Epithelial cell of esophagus (primary cell): Measurements from ENCODE around the gene TRMU.

Experiments
- DNase-seq: peaks from one replicate; pipeline ENCODE4 v3.0.0; 2010; ENCODE audit warnings: low read depth
- H3K4me3 ChIP-seq: 2 replicates; pipeline ENCODE4 v1.5.1; 2011; ENCODE audit warnings: mild to moderate bottlenecking, low read length, control low read depth
- TF ChIP-seq, protein P1 (sequence below): IDR thresholded peaks from 2 replicates; pipeline ENCODE4 v1.5.1; 2011; ENCODE audit warnings: low read depth, mild to moderate bottlenecking, low read length, control low read depth, inconsistent platforms; ENCODE audit not compliant: insufficient read depth; ENCODE audit errors: missing control alignments

Gene TRMU

DNA sequence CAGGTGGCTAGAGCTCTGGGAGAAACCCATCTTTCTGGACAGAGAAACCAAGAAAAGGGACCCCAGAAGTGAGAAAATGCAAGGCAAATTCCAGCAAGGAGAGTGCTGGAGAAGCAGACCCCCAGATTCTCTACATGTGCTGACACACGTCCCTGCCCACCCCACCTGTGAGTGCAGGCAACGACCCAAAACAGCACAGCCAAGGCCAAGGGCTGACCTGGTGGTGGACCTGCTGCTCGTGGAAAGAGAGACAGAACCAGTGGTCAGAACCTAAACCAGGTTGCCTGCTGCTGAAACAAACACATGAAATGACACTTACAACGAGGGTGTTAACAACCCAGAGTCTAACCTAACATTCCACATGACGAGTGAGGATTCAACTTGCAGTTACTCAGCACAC is 24.6 kb downstream of the TRMU start:
- H3K4me3 ChIP-seq: no peak overlapping the region
- TF ChIP-seq, protein P1, sequence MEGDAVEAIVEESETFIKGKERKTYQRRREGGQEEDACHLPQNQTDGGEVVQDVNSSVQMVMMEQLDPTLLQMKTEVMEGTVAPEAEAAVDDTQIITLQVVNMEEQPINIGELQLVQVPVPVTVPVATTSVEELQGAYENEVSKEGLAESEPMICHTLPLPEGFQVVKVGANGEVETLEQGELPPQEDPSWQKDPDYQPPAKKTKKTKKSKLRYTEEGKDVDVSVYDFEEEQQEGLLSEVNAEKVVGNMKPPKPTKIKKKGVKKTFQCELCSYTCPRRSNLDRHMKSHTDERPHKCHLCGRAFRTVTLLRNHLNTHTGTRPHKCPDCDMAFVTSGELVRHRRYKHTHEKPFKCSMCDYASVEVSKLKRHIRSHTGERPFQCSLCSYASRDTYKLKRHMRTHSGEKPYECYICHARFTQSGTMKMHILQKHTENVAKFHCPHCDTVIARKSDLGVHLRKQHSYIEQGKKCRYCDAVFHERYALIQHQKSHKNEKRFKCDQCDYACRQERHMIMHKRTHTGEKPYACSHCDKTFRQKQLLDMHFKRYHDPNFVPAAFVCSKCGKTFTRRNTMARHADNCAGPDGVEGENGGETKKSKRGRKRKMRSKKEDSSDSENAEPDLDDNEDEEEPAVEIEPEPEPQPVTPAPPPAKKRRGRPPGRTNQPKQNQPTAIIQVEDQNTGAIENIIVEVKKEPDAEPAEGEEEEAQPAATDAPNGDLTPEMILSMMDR: no peak
- DNase-seq: no peak

DNA sequence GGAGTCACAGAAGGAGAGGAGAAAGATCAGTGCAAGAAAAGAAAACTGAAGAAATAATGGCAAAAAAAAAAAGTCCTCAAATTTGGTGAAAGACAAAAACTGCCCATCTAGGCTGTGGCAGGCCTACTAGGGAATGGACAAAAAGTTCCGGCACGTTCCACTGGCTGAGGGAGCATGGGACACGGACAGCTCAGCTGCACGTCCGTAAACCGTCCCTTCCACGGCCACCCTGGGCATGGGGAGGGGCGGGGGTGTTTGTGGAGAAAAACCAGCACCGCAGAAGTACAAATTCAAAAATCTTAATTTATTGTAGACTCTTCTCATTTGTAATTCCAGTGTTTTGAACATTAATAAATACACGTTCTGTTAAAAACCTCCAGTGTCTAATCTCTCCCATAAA is 25.4 kb downstream of the TRMU start:
- TF ChIP-seq, protein P1: no peak
- H3K4me3 ChIP-seq: no peak overlapping the region

DNA sequence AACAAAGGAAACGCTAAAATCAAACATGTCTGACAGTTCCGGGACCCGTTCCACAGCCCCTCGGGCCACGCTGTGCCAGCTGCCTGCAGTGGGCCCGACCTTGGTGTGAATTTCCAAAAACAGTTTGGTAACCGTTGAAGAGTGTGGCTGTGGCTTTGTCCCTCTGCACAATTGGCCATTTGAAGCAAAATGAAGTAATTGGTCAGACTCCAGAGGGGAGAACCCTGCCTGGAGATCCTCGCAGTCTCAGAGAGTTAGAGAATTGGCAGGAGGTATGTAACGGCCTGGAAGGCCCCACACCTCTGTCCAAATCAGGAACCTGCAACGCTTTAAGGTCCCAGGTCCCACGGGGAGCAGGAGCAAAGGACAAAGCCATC is 26.3 kb downstream of the TRMU start:
- H3K4me3 ChIP-seq: no peak overlapping the region
- TF ChIP-seq, protein P1: no peak
- DNase-seq: no peak

More for the DNA sequence above, 25.4 kb downstream of the TRMU start:
- DNase-seq: no peak

DNA sequence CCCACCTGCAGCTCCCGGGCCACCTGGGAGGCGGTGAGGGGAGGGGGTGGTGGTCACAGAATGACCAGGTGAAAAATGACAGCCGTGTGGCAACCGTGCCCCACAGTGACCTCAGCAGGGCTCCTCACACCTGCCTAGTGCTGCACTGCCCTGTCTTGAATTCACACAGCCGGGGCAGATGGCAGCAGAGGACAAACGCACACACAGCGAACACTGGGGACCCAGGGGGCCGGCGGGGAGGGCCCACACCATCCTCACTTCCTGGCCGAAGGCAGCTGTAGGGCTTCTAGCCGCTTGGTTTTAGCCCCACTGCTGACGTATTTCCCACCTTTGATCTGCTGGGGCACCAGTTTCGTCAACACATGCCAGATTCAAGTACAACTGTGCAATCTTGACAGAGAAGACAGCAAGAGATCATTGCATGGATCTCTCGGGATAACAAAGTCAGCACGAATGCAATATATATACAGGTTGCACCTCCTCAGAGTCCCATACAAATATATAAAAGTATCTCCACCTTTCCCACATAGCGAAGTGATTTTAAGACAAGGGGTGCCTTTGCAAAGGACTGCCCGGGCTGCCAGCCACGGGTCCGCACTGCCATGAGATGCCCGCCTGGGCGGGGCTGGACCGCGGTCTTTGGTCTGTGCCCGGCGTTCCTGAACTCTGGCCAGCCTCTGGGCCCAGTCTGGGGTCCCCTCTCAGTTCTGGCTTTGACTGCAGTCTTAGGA is 26.9 kb downstream of the TRMU start:
- no peak for DNase-seq
- H3K4me3 ChIP-seq: no peak overlapping the region
- TF ChIP-seq, protein P1: no peak

DNA sequence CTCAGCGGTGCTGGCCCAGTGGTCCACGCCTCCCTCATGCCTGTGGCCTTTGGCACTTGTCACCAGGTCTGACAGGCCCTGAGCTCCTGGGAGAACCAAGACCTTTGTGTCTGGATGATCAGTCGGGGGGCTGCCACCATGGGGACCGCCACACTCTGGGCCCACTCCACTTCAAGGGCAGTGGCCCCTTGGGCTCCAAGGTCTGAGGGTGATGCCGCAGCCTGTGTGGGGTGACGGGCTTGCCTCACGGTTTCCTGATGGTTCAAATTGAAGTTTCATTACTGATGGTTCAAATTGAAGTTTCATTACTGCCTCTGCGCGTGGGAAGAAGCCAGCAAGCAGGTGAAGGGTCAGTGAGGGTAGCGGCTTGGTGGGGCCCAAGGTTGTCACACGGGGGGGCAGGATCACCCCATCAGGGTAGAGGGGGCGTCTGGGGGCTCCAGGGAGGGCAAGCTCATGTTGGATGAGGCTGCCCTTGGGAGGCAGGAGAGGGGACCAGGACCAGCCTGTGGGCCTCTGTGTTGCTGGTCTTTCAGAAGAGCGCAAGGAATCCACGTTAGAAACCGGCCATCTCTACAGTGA is 27.5 kb downstream of the TRMU start:
- DNase-seq: no peak
- TF ChIP-seq, protein P1: no peak
- H3K4me3 ChIP-seq: no peak overlapping the region

DNA sequence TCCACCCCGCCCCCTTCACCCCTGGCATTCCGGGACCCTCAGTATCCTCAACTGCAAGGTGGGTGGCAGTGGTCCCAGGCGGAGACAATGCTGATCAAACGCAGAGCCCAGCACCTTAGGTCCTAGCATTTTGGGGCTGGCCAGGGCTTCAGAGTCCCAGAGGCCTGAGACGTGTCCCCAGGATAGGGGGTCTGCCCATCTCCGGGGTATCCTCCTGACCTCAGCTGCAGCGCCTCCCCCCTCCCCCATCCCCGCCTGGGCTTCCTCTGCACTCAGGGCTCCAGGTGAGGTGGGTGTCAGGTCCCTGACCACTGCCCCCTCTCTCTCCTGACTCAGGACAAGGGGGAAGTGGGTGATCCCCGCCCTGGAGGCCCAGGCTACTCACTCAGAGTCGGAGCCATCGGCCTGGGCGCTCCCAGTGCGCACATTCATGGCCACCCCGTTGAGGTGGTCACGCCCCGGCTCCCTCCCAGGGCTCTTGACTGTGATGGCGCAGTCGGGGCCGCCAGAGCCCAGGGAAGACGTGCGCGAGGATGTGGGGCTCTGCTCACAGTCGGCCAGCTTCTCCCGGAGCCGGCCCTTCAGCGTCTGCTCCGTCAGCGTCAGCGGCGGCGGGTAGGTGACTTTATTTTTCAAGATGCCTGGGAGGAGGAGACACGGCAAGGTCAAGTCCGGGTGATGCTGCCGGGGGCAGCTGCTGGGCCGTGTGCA is 28.3 kb downstream of the TRMU start:
- TF ChIP-seq, protein P1: no peak
- H3K4me3 ChIP-seq: no peak overlapping the region
- no peak for DNase-seq
